GM13977 (cell line): ENCODE data around the gene H2AZ2.

Experiments used
- DNase-seq: peaks from one replicate; pipeline ENCODE4 v3.0.0; 2012; ENCODE audit warnings: low spot score
- in situ Hi-C: fragments of 300-500 bp; cut with MboI; formaldehyde crosslinking; loops from one replicate; pipeline ENCODE4 v1.12.0; 2022; ENCODE audit warnings: low sequenced_read_pairs, low pct_unique_long_range_greater_than_20kb, mixed read lengths, inconsistent platforms; ENCODE audit not compliant: unreplicated experiment
- TF ChIP-seq, protein P1 (sequence below): IDR thresholded peaks from 2 replicates; pipeline ENCODE4 v1.5.1; 2012; ENCODE audit warnings: mild to moderate bottlenecking, control low read depth; ENCODE audit not compliant: insufficient read depth; ENCODE audit errors: extremely low read depth, missing control alignments

The H2AZ2 gene

GRCh38 chr7:44799939-44800338, 47.9 kb downstream of the H2AZ2 start:
- TF ChIP-seq, protein P1, sequence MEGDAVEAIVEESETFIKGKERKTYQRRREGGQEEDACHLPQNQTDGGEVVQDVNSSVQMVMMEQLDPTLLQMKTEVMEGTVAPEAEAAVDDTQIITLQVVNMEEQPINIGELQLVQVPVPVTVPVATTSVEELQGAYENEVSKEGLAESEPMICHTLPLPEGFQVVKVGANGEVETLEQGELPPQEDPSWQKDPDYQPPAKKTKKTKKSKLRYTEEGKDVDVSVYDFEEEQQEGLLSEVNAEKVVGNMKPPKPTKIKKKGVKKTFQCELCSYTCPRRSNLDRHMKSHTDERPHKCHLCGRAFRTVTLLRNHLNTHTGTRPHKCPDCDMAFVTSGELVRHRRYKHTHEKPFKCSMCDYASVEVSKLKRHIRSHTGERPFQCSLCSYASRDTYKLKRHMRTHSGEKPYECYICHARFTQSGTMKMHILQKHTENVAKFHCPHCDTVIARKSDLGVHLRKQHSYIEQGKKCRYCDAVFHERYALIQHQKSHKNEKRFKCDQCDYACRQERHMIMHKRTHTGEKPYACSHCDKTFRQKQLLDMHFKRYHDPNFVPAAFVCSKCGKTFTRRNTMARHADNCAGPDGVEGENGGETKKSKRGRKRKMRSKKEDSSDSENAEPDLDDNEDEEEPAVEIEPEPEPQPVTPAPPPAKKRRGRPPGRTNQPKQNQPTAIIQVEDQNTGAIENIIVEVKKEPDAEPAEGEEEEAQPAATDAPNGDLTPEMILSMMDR, result no peak
- in situ Hi-C loops, result no loop called here

GRCh38 chr7:44798649-44799305, 49.1 kb downstream of the H2AZ2 start:
- TF ChIP-seq, protein P1, result no peak
- in situ Hi-C loops, result no loop called here
- DNase-seq, result no peak

More at GRCh38 chr7:44799939-44800338, 47.9 kb downstream of the H2AZ2 start:
- DNase-seq, result no peak

DNA sequence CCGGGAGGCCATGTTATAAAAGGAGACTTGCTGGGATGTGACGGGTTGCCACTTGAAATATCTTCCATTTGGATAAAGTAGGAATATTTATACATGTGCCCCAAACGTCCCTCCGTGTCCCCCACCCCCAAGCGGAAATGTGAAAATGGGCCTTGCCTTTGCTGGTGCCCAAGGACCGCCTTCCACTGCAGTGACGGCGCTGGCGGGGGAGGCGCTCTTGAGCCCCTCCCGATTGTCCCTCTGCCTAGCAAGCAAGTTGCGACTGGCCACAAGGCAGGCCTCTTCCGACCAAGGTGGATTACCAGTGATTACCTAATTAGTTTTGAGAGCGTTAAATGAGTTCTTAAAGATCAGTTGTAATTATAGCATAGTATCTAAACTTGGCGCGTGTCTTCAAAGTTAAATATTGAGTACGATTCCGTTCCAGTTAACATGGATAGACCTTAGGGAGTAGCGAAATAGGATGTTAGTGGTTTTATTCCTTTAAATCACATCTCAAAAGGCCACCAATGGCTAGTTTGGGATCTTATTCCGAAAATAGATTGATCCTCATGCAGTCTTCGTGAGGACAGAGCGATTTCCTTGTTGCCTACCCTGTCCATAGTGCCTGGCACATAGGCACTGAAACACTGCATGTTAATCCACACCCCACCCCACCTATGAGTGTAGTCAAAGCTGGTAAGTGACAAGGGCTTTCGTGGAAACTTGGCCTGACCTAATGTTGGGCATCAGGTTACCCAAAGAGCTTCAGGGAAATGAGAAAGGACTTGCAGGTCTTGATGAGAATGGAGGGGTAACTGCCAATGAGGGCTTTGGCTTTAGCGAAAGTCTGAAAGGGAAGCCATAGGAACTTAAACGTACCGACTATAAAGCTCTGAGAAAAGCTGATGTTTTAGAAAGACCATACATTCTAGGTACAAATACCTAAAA, 50.3 kb downstream of the H2AZ2 start:
- peak; percentile 85 for DNase-seq
- in situ Hi-C loops, result no loop called here
- TF ChIP-seq, protein P1, result peak; percentile 65

DNA sequence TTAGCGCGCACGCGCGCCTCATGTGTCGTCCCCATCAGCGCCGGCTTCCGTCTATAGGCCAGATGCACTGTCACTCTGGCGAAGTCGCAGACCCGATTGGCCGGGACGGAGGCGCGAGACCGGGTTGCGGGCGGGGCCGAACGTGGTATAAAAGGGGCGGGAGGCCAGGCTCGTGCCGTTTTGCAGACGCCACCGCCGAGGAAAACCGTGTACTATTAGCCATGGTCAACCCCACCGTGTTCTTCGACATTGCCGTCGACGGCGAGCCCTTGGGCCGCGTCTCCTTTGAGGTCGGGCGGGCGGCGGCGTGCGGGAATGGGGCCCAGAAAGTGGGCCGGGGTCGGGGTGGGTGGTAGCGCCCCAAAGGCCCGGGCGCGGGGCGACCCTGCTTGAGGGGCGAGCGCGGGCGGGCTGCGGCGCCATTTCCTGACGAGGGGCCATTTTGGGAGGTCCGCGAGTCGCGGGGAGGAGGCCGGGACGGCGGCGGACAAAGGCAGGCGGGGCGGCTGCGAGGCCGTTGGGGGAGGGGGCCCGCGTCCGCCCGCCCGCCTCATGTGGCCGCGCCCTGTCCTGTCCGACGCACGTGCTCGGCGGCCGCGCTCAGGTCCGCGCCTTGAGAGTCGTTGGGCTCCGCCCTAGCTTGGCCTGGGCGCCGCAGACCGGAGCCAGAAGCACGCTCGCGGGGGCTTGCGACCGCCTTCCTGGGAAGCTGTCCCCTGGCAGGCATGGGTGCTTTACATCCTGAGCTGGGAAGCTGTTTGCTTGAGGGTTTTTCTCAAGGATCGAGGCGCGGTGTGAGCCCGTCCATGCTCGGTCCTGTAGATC, 51.2 kb downstream of the H2AZ2 start, which contains the start of gene PPIA:
Gene PPIA, plus strand, starts transcription at position 178 of the 825 bp plus-strand sequence. Its CDS starts 44 bp downstream, at position 222.
- TF ChIP-seq, protein P1, result no peak
- in situ Hi-C loops, result no loop called here
- peak; percentile 100 for DNase-seq

DNA sequence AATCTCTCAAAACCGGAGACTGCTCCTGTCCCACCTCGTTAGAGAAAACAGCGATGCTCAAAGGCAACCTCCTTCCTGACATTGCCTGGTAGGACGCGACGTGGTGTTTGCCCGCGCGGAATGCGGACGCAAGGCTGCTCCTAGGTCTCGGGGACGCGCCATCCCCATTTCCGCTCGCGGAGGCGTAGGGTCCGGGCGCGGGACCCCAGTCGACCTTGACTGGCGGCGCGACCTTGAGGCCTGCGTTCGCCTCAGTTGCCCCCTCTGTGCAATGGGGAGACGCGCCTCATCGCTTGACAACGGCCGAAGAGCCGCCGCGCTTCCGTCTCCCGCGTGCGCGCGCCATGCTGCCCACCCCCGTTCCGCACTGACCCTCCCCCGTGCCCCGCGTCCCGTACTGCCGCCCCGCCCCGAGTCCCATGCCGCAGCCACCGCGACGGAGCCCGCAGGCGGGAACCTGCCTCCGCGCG, 51.8 kb downstream of the H2AZ2 start:
- in situ Hi-C loops, result no loop called here
- no peak for DNase-seq
- TF ChIP-seq, protein P1, result no peak

DNA sequence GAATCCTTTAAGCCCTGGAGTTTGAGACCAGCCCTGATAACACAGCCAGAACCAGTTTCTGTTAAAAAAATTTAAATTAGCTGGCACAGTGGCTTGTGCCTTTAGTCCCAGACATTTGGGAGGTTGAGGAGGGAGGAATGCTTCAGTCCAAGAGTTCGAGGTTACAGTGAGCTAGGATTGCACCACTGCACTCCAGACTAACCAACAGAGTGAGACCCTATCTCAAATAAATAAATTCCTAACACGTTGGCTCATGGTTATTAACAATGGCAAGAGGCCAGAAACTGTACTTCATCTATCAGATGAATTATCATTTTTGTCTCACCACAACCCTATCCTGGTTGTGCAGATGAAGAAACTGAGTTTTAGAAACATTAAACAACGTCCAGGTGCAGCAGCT, 53.6 kb downstream of the H2AZ2 start:
- in situ Hi-C loops, result no loop called here
- TF ChIP-seq, protein P1, result no peak

More for the DNA sequence above, 53.6 kb downstream of the H2AZ2 start:
- no peak for DNase-seq
